Neural cell (in vitro differentiated cells): ENCODE results near the gene ZNF486. TPM values are rescaled to one million over a fixed set of nuclear protein-coding genes. Genes with fewer than 3 reads are reported as not detected.

Experiments used
- H2AFZ ChIP-seq: fragments of 200-600, 300-800 bp; sonication (generic), shearing (Covaris generic); 2 replicates; pipeline ENCODE4 v1.6.0; 2014; ENCODE audit warnings: low read depth, mild to moderate bottlenecking, antibody characterized with exemption, low read length, moderate library complexity
- H3F3A ChIP-seq: fragments of 200-600 bp; shearing (Covaris generic); 2 replicates; pipeline ENCODE4 v1.6.1; 2016; ENCODE audit warnings: mild to moderate bottlenecking, moderate library complexity, mixed read lengths, antibody characterized with exemption, low read length; ENCODE audit not compliant: insufficient read depth, poor library complexity, severe bottlenecking
- H3K27ac ChIP-seq: fragments of 200-600, 300-800 bp; sonication (generic), shearing (Covaris generic); 2 replicates; pipeline ENCODE4 v1.5.1; 2014; ENCODE audit warnings: mild to moderate bottlenecking, low read length, moderate library complexity
- H3K27me3 ChIP-seq: fragments of 300-800, 200-600 bp; sonication (generic), shearing (Covaris generic); 2 replicates; pipeline ENCODE4 v1.6.0; 2014; ENCODE audit warnings: mild to moderate bottlenecking, low read depth, low read length, moderate library complexity; ENCODE audit not compliant: insufficient read depth
- H3K36me3 ChIP-seq: fragments of 300-800, 200-600 bp; sonication (generic), shearing (Covaris generic); 2 replicates; pipeline ENCODE4 v1.5.1; 2014; ENCODE audit warnings: mild to moderate bottlenecking, antibody characterized with exemption, low read length, moderate library complexity; ENCODE audit not compliant: insufficient read depth
- H3K4me2 ChIP-seq: fragments of 300-800, 200-600 bp; sonication (generic), shearing (Covaris generic); 2 replicates; pipeline ENCODE4 v1.6.0; 2014; ENCODE audit warnings: mild to moderate bottlenecking, low read length
- H3K4me3 ChIP-seq: fragments of 300-800, 200-600 bp; sonication (generic), shearing (Covaris generic); 2 replicates; pipeline ENCODE4 v1.5.1; 2014; ENCODE audit warnings: mild to moderate bottlenecking, low read length, moderate library complexity
- H3K79me2 ChIP-seq: fragments of 200-600 bp; shearing (Covaris generic); replicated peaks from 2 replicates; pipeline ENCODE4 v1.6.0; 2014; ENCODE audit warnings: mild to moderate bottlenecking, low read length, moderate library complexity; ENCODE audit not compliant: insufficient read depth
- H3K9ac ChIP-seq: fragments of 300-800, 200-600 bp; sonication (generic), shearing (Covaris generic); 2 replicates; pipeline ENCODE4 v1.6.1; 2016; ENCODE audit warnings: mild to moderate bottlenecking, low read length, mixed read lengths
- H3K9me2 ChIP-seq: fragments of 200-600 bp; shearing (Covaris generic); 2 replicates; pipeline ENCODE4 v1.6.1; 2016; ENCODE audit warnings: mild to moderate bottlenecking, low read length, mixed read lengths; ENCODE audit not compliant: insufficient read depth
- H3K9me3 ChIP-seq: fragments of 200-600, 300-800 bp; sonication (generic), shearing (Covaris generic); 2 replicates; pipeline ENCODE4 v1.6.1; 2016; ENCODE audit warnings: mild to moderate bottlenecking, mixed run types, low read length, moderate library complexity, mixed read lengths
- H4K20me1 ChIP-seq: fragments of 200-600 bp; shearing (Covaris generic); 2 replicates; pipeline ENCODE4 v1.6.1; 2016; ENCODE audit warnings: mild to moderate bottlenecking, mixed run types; ENCODE audit not compliant: insufficient read depth
- EP300 ChIP-seq: fragments of 450-650 bp; conservative IDR thresholded peaks from 2 replicates; pipeline ENCODE4 v1.6.1; 2014; ENCODE audit warnings: antibody characterized with exemption, mild to moderate bottlenecking, moderate library complexity; ENCODE audit not compliant: poor library complexity, severe bottlenecking
- EZH2 ChIP-seq: fragments of 200-600, 300-800 bp; shearing (Covaris generic), sonication (generic); IDR thresholded peaks from 2 replicates; pipeline ENCODE4 v1.6.1; 2014; ENCODE audit warnings: antibody characterized with exemption, low read length, borderline replicate concordance, mild to moderate bottlenecking; ENCODE audit not compliant: insufficient read depth, poor library complexity, severe bottlenecking
- MXI1 ChIP-seq: fragments of 450-650 bp; conservative IDR thresholded peaks from 2 replicates; pipeline ENCODE4 v1.6.1; 2014; ENCODE audit warnings: antibody characterized with exemption, mild to moderate bottlenecking; ENCODE audit not compliant: poor library complexity, severe bottlenecking
- POLR2AphosphoS5 ChIP-seq: IDR thresholded peaks from 2 replicates; pipeline ENCODE4 v1.6.1; 2012
- RAD21 ChIP-seq: fragments of 450-650 bp; conservative IDR thresholded peaks from 2 replicates; pipeline ENCODE4 v1.6.1; 2014; ENCODE audit warnings: antibody characterized with exemption, mild to moderate bottlenecking, moderate library complexity
- SMC3 ChIP-seq: fragments of 450-650 bp; conservative IDR thresholded peaks from 2 replicates; pipeline ENCODE4 v1.6.1; 2014; ENCODE audit warnings: antibody characterized with exemption, mild to moderate bottlenecking, moderate library complexity; ENCODE audit not compliant: poor library complexity
- TAF1 ChIP-seq: IDR thresholded peaks from 2 replicates; pipeline ENCODE4 v1.6.1; 2012; ENCODE audit warnings: low read depth
- polyA plus RNA-seq: library from polyadenylated mRNA; depleted of rRNA; stranded (reverse); fragments of >200 nt; gene quantifications from 2 replicates; pipeline ENCODE4 v1.2.3, GENCODE V29; 2014
- TF ChIP-seq, protein P1 (sequence below): IDR thresholded peaks from 2 replicates; pipeline ENCODE4 v1.6.1; 2012; ENCODE audit warnings: borderline replicate concordance
- TF ChIP-seq, protein P2 (sequence below): fragments of 450-650 bp; IDR thresholded peaks from 2 replicates; pipeline ENCODE4 v1.5.1; 2014; ENCODE audit warnings: antibody characterized with exemption, mild to moderate bottlenecking, moderate library complexity; ENCODE audit not compliant: poor library complexity, severe bottlenecking

The ZNF486 gene
- polyA plus RNA-seq, 1 donor from 2014 or later, result 1.9 TPM

DNA sequence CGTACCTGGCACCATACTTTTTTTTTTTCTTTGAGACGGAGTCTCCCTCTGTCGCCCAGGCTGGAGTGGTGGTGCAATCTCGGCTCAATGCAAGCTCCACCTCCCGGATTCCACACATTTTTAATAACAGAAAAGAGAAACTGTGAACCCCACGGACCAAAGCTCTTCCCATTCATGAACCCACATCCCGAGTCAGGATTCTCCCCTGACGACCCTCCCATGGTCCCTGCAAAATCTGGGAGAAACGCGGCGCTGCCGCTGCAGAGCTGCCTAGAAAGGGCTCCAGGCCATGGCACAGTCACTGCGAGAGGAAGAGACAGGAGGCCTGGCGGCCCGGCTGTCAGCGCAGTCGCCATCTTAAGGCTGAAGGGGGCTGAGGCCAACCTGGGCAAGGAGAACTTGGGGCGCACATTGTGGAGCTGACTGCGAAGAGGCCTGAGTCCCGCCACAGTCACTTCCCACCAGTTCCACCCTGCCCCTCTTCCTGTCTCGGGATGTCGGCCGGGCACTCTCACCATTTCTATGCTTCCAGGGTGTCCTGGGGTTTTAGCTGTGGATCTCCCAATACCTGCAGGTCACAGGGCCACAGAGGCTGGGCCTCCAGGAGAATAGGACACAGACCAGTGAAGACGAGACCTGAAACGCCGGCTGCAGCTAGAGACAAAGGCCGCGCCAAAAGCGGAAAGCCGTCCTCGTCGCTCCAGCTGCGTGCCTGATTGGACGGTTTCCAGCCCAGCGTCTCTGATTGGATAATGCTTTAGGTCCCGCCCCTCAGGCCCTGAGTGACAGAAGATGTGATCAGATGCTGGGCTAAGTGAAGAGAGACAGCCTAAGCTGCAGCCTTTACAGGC, 71.0 kb downstream of the ZNF486 start:
- H4K20me1 ChIP-seq, result no peaks in the 10 kb centered on the region
- no peaks in the 10 kb centered on the region for H3K27me3 ChIP-seq
- H3K36me3 ChIP-seq, result no peaks in the 10 kb centered on the region
- H2AFZ ChIP-seq, result peak overlapping the region; percentile 77
- TF ChIP-seq MXI1, result peak; percentile 97
- TF ChIP-seq RAD21, result peak; percentile 41
- no peak for TF ChIP-seq EZH2
- TF ChIP-seq SMC3, result peak; percentile 27
- TF ChIP-seq TAF1, result no peak
- TF ChIP-seq EP300, result no peak
- peak; percentile 81 for TF ChIP-seq POLR2AphosphoS5
- TF ChIP-seq, protein P1, sequence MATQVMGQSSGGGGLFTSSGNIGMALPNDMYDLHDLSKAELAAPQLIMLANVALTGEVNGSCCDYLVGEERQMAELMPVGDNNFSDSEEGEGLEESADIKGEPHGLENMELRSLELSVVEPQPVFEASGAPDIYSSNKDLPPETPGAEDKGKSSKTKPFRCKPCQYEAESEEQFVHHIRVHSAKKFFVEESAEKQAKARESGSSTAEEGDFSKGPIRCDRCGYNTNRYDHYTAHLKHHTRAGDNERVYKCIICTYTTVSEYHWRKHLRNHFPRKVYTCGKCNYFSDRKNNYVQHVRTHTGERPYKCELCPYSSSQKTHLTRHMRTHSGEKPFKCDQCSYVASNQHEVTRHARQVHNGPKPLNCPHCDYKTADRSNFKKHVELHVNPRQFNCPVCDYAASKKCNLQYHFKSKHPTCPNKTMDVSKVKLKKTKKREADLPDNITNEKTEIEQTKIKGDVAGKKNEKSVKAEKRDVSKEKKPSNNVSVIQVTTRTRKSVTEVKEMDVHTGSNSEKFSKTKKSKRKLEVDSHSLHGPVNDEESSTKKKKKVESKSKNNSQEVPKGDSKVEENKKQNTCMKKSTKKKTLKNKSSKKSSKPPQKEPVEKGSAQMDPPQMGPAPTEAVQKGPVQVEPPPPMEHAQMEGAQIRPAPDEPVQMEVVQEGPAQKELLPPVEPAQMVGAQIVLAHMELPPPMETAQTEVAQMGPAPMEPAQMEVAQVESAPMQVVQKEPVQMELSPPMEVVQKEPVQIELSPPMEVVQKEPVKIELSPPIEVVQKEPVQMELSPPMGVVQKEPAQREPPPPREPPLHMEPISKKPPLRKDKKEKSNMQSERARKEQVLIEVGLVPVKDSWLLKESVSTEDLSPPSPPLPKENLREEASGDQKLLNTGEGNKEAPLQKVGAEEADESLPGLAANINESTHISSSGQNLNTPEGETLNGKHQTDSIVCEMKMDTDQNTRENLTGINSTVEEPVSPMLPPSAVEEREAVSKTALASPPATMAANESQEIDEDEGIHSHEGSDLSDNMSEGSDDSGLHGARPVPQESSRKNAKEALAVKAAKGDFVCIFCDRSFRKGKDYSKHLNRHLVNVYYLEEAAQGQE, result peak; percentile 54
- TF ChIP-seq, protein P2, sequence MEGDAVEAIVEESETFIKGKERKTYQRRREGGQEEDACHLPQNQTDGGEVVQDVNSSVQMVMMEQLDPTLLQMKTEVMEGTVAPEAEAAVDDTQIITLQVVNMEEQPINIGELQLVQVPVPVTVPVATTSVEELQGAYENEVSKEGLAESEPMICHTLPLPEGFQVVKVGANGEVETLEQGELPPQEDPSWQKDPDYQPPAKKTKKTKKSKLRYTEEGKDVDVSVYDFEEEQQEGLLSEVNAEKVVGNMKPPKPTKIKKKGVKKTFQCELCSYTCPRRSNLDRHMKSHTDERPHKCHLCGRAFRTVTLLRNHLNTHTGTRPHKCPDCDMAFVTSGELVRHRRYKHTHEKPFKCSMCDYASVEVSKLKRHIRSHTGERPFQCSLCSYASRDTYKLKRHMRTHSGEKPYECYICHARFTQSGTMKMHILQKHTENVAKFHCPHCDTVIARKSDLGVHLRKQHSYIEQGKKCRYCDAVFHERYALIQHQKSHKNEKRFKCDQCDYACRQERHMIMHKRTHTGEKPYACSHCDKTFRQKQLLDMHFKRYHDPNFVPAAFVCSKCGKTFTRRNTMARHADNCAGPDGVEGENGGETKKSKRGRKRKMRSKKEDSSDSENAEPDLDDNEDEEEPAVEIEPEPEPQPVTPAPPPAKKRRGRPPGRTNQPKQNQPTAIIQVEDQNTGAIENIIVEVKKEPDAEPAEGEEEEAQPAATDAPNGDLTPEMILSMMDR, result no peak
- peak overlapping the region; percentile 89 for H3K4me3 ChIP-seq
- no peaks in the 10 kb centered on the region for H3K9me3 ChIP-seq
- peak overlapping the region; percentile 37 for H3K27ac ChIP-seq
- no peaks in the 10 kb centered on the region for H3F3A ChIP-seq
- H3K4me2 ChIP-seq, result peak overlapping the region; percentile 62
- H3K9ac ChIP-seq, result peak overlapping the region; percentile 61
- no peaks in the 10 kb centered on the region for H3K9me2 ChIP-seq
- H3K79me2 ChIP-seq, result peaks cover 7% of the 10 kb centered on the region

DNA sequence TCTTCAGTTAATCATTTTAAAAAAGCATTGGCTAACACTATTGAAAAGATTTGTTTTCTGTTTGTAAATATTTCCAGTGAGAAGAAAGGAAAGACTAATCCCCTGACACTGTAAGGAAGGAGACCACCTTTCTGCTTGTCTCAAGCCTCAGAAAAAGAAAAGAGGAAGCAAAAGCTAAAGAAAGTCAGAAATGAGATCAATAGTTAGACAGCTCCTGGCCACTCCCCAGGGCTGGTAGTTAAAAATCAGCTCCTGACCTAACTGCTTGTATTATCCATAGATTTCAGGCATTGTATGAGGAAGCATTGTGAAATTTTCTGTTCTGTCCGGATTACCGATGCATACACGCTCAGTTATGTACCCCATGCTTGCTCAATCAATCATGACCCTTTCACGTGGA, 76.6 kb downstream of the ZNF486 start:
- no peaks in the 10 kb centered on the region for H3K9me2 ChIP-seq
- H3K79me2 ChIP-seq, result no peaks in the 10 kb centered on the region
- H2AFZ ChIP-seq, result no peak overlapping the region
- H3K4me3 ChIP-seq, result no peak overlapping the region
- H3K36me3 ChIP-seq, result no peaks in the 10 kb centered on the region
- no peak overlapping the region for H3K9ac ChIP-seq
- H3K27ac ChIP-seq, result no peak overlapping the region
- H3K9me3 ChIP-seq, result no peaks in the 10 kb centered on the region
- no peak overlapping the region for H3K4me2 ChIP-seq
- no peaks in the 10 kb centered on the region for H4K20me1 ChIP-seq
- TF ChIP-seq SMC3, result no peak
- no peak for TF ChIP-seq TAF1
- TF ChIP-seq, protein P2, result no peak
- no peak for TF ChIP-seq EZH2
- TF ChIP-seq, protein P1, result no peak
- TF ChIP-seq EP300, result no peak
- TF ChIP-seq RAD21, result no peak
- no peak for TF ChIP-seq POLR2AphosphoS5
- no peak for TF ChIP-seq MXI1
- H3K27me3 ChIP-seq, result no peaks in the 10 kb centered on the region
- H3F3A ChIP-seq, result no peaks in the 10 kb centered on the region
